GM12865 (cell line): ENCODE measurements around the gene COPZ1.

Experiments
- DNase-seq: peaks from one replicate; pipeline ENCODE4 v3.0.0; 2010; ENCODE audit warnings: low read depth
- H3K4me3 ChIP-seq: 2 replicates; pipeline ENCODE4 v1.5.1; 2011; ENCODE audit warnings: mild to moderate bottlenecking, low read depth, low read length, control low read depth
- TF ChIP-seq, protein P1 (sequence below): IDR thresholded peaks from 2 replicates; pipeline ENCODE4 v1.5.1; 2011; ENCODE audit warnings: low read length, control low read depth, low read depth, inconsistent platforms; ENCODE audit not compliant: insufficient read depth; ENCODE audit errors: missing control alignments

COPZ1 gene

DNA sequence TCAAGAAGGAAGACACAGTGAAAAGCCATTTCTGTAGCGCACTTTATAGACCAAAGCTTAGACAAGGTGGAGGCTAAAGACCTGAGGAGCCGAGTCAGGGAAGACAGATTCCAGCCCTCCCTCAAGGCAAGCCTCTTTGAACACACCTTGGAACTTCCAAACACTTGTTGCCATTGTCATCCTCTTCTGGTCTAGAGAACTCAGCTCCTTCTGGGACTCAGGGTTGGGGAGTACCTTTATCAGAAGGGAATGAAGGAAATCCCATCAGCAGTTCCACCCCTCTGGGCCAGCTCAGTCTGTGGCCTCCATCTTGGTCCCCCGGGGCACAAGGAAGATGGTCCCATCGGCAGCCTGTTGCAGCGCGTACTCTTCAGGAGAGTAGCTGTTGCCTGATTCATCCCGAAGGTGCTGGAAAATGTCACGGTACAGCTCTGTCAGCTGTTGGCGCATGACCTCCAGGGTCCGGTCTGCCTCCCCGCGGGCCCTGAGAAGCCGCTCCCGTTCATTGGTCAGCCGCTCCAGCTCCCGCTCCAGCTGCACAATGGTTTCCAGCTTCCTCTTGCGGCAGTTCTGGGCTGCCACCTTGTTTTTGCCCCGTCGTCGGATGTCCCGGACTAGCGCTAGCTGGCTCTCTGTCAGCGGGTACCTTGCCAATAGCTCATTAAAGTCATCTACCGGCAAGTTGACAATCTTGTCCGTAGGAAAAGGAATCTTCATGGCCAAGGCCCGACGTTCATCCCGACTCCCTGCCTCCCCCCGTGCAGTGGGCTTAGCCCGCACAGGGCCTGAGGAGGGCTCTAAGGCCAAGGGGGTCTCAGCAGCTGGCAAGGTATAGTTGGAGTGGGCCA lies 32.6 kb upstream of the COPZ1 start:
- DNase-seq: no peak
- TF ChIP-seq, protein P1, sequence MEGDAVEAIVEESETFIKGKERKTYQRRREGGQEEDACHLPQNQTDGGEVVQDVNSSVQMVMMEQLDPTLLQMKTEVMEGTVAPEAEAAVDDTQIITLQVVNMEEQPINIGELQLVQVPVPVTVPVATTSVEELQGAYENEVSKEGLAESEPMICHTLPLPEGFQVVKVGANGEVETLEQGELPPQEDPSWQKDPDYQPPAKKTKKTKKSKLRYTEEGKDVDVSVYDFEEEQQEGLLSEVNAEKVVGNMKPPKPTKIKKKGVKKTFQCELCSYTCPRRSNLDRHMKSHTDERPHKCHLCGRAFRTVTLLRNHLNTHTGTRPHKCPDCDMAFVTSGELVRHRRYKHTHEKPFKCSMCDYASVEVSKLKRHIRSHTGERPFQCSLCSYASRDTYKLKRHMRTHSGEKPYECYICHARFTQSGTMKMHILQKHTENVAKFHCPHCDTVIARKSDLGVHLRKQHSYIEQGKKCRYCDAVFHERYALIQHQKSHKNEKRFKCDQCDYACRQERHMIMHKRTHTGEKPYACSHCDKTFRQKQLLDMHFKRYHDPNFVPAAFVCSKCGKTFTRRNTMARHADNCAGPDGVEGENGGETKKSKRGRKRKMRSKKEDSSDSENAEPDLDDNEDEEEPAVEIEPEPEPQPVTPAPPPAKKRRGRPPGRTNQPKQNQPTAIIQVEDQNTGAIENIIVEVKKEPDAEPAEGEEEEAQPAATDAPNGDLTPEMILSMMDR: no peak
- no peak overlapping the region for H3K4me3 ChIP-seq

DNA sequence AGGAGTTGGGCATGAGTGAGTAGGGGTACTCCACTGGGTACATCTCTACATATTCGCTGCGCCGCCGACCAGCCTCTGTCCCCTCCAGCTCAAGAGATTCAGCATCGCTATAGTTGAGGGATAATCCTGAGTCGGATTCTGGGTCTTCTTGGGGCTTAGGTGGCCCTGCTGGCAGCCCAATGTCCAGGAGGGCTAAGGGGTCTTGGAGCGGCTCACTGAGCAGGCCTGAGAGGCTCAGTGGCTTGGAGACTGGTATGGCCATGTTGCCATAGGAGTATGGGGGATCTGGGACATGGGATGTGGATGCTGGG lies 32.0 kb upstream of the COPZ1 start:
- no peak overlapping the region for H3K4me3 ChIP-seq
- TF ChIP-seq, protein P1: no peak
- DNase-seq: no peak

DNA sequence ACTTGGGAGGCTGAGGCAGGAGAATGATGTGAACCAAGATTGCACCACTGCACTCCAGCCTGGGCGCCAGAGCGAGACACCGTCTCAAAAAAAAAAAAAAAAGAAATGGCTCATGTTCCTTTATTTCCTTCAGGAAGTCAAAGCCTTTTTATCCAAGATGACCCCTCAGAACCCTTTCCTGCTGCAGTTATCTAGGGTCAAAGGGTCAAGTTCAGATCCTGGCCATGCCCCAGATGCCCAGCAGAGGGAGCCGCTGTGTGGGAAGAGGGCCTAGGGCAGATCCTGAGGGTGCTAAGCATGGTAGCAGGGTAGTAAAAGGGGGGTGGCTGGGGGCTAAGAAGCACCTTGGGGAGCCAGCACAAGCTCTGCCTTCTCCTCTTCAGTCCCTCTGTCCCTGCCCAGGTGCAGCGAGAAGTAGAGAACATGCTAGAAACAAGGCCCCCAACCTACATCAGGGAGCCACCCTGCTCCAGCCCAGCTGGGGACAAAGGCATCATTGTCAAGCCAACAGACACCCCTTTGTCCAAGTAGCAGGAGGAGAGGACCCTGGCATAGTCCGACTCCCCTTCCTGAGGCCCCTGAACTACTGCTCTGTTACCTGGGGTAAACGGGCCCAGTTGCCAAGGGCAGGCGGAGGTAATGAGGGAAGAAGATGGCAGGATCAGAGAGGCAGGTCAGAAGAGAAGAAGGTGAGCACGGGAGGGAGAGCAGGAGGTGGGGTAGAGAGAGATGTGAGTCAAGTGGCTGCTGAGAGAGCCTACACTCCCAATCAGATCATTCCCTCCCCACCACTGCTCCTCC lies 30.6 kb upstream of the COPZ1 start:
- peak; percentile 60 for DNase-seq
- H3K4me3 ChIP-seq: no peak overlapping the region
- TF ChIP-seq, protein P1: peak; percentile 86

DNA sequence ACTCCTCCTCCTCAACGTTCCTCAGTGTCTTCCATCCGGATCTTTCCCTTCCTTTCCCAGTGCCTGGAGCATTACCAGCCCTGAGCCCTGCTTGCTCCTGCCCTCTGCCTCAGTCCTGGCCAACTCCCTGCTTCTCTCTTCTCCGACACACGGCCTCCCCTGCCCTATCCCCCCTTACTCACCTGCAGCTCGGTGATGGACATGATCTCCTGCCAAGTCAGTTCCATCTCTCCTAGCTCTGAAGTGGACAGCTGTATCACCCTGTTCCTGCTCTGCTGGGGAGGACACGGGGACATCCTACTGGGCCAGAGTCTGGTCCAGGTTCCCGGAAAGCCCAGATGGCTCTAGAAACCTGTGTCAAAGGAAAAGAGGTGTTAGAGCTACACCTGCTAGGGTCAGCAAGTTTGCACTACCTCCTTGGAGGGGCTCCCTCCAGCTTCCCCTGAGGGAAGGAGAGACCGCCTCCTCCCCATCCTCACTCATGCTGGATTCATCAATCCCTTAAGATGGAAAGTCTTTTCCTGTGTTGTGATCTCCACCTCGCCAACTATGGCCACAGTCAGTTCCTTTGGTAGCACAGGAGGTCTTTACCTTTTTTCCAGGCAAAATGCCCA lies 29.9 kb upstream of the COPZ1 start:
- DNase-seq: no peak
- H3K4me3 ChIP-seq: no peak overlapping the region
- TF ChIP-seq, protein P1: no peak

DNA sequence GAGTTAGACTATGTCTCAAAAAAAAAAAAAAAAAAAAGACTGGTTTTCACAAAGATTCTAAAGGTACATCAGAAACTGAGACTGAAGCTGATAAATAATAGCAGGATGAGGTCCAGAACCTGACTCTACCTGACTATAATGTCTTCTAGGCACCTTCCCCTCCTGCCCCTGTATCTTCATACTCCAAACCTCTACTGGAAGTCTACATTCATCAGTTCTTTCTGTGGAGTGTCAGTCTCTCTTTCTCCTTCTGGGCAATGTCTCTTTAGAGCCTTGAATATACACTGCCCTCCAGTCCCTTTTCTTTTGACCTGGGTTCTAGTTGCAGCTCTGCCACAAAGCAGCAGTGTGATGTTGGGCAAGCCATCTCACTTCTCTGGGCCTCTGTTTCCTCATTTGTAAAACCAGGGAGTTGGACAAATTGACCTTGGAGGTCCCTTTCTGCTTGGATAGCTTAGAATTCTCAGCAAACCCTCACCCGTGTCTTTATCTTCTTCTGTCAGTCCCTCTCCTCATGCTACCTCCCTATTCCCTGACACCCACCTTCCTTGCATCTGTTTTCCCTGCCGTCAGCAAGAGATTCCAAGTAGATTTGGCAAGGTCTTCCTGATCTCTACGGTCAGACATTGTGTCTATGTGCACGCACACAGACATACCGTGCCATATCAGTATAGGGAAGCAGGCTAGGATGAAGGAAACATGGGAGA lies 28.4 kb upstream of the COPZ1 start:
- no peak overlapping the region for H3K4me3 ChIP-seq
- no peak for DNase-seq
- TF ChIP-seq, protein P1: no peak

DNA sequence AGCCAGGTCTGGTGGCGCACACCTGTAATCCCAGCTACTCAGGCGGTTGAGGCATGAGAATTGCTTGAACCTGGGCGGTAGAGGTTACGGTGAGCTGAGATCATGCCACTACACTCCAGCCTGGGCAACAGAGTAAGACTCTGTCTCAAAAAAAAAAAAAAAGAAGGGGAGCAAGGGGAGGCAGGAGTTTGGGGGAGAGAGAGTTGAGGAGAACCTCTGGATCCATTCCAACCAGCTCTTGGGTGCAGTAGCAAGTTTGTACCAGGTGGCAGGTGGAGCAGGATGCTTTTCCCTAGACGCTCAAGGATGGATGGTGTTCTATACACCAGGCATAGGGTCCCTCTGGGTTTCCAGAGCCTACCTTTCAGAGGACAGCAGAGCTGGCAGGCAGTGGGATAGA lies 26.0 kb upstream of the COPZ1 start:
- H3K4me3 ChIP-seq: no peak overlapping the region
- no peak for DNase-seq
- TF ChIP-seq, protein P1: no peak
